Neutrophil (primary cell): ENCODE data around the gene ZNF304.

Experiments
- H3K27ac ChIP-seq: fragments of 200-600 bp; sonication (generic); 2 replicates; pipeline ENCODE4 v1.5.1; 2016; ENCODE audit warnings: mild to moderate bottlenecking, moderate library complexity
- H3K27me3 ChIP-seq: fragments of 200-600 bp; sonication (generic); 2 replicates; pipeline ENCODE4 v1.6.0; 2016; ENCODE audit warnings: mild to moderate bottlenecking
- H3K36me3 ChIP-seq: fragments of 200-600 bp; sonication (generic); 2 replicates; pipeline ENCODE4 v1.5.1; 2017
- H3K4me1 ChIP-seq, 2 experiments: fragments of 200-600 bp in 1 of 2; sonication (generic) in 1 of 2; 1 replicate in 1 of 2; 2 replicates in 1 of 2; pipeline versions ENCODE4 v1.5.1 to v1.6.1; 2013 to 2016; ENCODE audit warnings: low read depth in 1 of 2, low read length in 1 of 2, mild to moderate bottlenecking in 1 of 2, moderate library complexity in 1 of 2; ENCODE audit not compliant: control insufficient read depth in 1 of 2, insufficient read depth in 1 of 2
- H3K4me3 ChIP-seq, 2 experiments: fragments of 200-600 bp in 1 of 2; sonication (generic) in 1 of 2; 1 replicate in 1 of 2; 2 replicates in 1 of 2; pipeline ENCODE4 v1.5.1; 2013 to 2016; ENCODE audit warnings: low read depth in 1 of 2, low read length in 1 of 2, mild to moderate bottlenecking in 1 of 2, moderate library complexity in 1 of 2
- H3K9me3 ChIP-seq: fragments of 200-600 bp; sonication (generic); 2 replicates; pipeline ENCODE4 v1.5.1; 2016
- CTCF ChIP-seq: fragments of 200-600 bp; sonication (generic); IDR thresholded peaks from 2 replicates; pipeline ENCODE4 v1.5.1; 2016; ENCODE audit warnings: antibody characterized with exemption

ZNF304 gene

DNA sequence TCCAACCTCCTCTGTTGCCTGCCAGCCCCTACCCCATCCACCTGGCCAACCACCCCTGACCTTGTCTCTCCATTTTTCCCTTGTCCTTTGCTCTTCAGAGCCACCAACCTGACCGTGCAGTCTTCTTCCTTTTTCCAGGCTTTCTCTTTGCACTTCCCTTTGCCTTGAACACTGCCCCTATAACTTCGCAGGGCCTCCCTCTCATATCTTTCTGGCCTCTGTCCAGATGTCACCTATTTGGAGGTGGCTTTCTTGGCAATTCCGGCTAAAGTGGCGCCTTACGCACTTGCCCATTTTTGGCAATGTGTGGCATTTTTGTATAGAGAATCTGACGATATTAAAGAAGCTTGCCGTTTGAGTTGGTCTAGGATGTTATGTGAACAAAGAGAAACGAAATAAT is 30.0 kb upstream of the ZNF304 start:
- Histone ChIP-seq H3K9me3 (peaks cover 9% of the 10 kb centered on the region), H3K27me3 (peaks cover 29% of the 10 kb centered on the region), H3K4me3 (peak overlapping the region; percentile 77 to 81), H3K36me3 (peaks cover 20% of the 10 kb centered on the region), H3K4me1 (peaks cover 15 to 21% of the 10 kb centered on the region in 2 experiments), H3K27ac (peak overlapping the region; percentile 81)
- TF ChIP-seq CTCF: no peak

- no peak for TF ChIP-seq CTCF
- H3K9me3 ChIP-seq: peaks cover 9% of the 10 kb centered on the region
- H3K36me3 ChIP-seq: peaks cover 24% of the 10 kb centered on the region
- H3K27ac ChIP-seq: no peak overlapping the region
- H3K4me3 ChIP-seq: no peak overlapping the region
- H3K4me1 ChIP-seq: peaks cover 15 to 21% of the 10 kb centered on the region in 2 experiments
- H3K27me3 ChIP-seq: peaks cover 22% of the 10 kb centered on the region
Observed at GRCh38 chr19:57321751-57322150, 29.3 kb upstream of the ZNF304 start.

GRCh38 chr19:57324992-57325391 is 26.1 kb upstream of the ZNF304 start:
- H3K4me1 ChIP-seq: peaks cover 15 to 17% of the 10 kb centered on the region in 2 experiments
- no peak overlapping the region for H3K4me3 ChIP-seq
- no peak overlapping the region for H3K27ac ChIP-seq
- peaks cover 5% of the 10 kb centered on the region for H3K9me3 ChIP-seq
- TF ChIP-seq CTCF: no peak
- H3K27me3 ChIP-seq: no peaks in the 10 kb centered on the region
- H3K36me3 ChIP-seq: peaks cover 38% of the 10 kb centered on the region

- Histone ChIP-seq H3K27ac (no peak overlapping the region), H3K4me1 (no peaks in the 10 kb centered on the region)
Observed at GRCh38 chr19:57327993-57328392, 23.1 kb upstream of the ZNF304 start.

DNA sequence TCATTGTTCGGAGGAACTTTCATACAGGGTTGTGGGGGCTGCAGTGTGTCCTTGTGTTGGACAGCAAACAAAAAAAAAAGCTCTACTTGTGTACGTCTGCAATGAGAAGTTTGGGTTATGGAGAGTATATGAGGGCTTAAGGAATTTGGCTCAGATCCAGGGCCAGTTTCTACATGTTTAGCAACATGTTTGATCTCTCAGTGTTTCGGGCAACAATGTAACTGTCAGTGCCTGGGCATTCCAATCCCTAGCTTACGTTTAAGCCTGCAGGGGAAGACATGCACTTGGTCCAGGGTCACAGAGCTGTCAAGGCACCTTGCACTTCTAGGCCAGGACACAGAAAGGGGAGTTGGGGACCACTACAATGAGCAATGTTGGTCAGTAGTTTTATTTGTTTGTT is 16.9 kb upstream of the ZNF304 start:
- H3K4me3 ChIP-seq: no peak overlapping the region
- no peaks in the 10 kb centered on the region for H3K9me3 ChIP-seq
- TF ChIP-seq CTCF: no peak
- no peaks in the 10 kb centered on the region for H3K27me3 ChIP-seq
- no peak overlapping the region for H3K27ac ChIP-seq
- H3K4me1 ChIP-seq: no peaks in the 10 kb centered on the region
- H3K36me3 ChIP-seq: no peaks in the 10 kb centered on the region

More at GRCh38 chr19:57327993-57328392, 23.1 kb upstream of the ZNF304 start:
- TF ChIP-seq CTCF: no peak
- H3K4me3 ChIP-seq: no peak overlapping the region
- H3K36me3 ChIP-seq: peaks cover 38% of the 10 kb centered on the region
- no peaks in the 10 kb centered on the region for H3K27me3 ChIP-seq
- peaks cover 5% of the 10 kb centered on the region for H3K9me3 ChIP-seq

- no peaks in the 10 kb centered on the region for H3K9me3 ChIP-seq
- peaks cover 5% of the 10 kb centered on the region for H3K27me3 ChIP-seq
- TF ChIP-seq CTCF: no peak
- H3K27ac ChIP-seq: no peak overlapping the region
- no peaks in the 10 kb centered on the region for H3K36me3 ChIP-seq
- no peaks in the 10 kb centered on the region for H3K4me1 ChIP-seq
- no peak overlapping the region for H3K4me3 ChIP-seq
Observed at GRCh38 chr19:57338877-57339276, 12.2 kb upstream of the ZNF304 start.
